Measurements from ENCODE around the gene AK1. TPM values are rescaled to one million over a fixed set of nuclear protein-coding genes. Genes with fewer than 3 reads are reported as not detected.

Gene AK1
- total and polyA plus RNA-seq, 4 donors = 63.8 to 386 (median 113) TPM

GRCh38 chr9:127918183-127919107, 41.0 kb upstream of the AK1 start:
- Histone ChIP-seq H3K27ac (ENCODE audit: low read depth in 1 of 2, low read length in 1 of 2) (peak overlapping the region in 1 of 2 donors; percentile 54), H3K4me1 (ENCODE audit: control insufficient read depth in 5 of 5, insufficient read depth in 5 of 5, low read length in 5 of 5) (peaks cover 2 to 13% (median 10%) of the 10 kb centered on the region in 5 donors), H3K36me3 (ENCODE audit: control insufficient read depth in 4 of 4, insufficient read depth in 4 of 4, low read length in 4 of 4) (peaks cover 0 to 4% (median 0%) of the 10 kb centered on the region in 4 donors), H3K9ac (ENCODE audit: insufficient read depth in 1 of 2, low read length in 2 of 2) (no peak overlapping the region), H3K27me3 (ENCODE audit: control insufficient read depth in 3 of 3, insufficient read depth in 3 of 3, low read length in 2 of 3) (no peaks in the 10 kb centered on the region), H3K9me3 (ENCODE audit: control insufficient read depth in 4 of 4, insufficient read depth in 3 of 4, low read length in 3 of 4) (no peaks in the 10 kb centered on the region), H3K4me3 (no peak overlapping the region)
- 80 to 84% methylated on average over 8 of the region's 8 CpGs for WGBS, 2 donors
- peak in 1 of 3 donors; percentile 27 for DNase-seq
- no peak for ATAC-seq (ENCODE audit: insufficient read depth, low FRiP score)
- TF ChIP-seq CTCF (IDR thresholded peaks at IDR 0.05; ENCODE audit: control extremely low read depth, extremely low read depth) = no peak

- H3K36me3 ChIP-seq (ENCODE audit: control insufficient read depth in 4 of 4, insufficient read depth in 4 of 4, low read length in 4 of 4) = peaks cover 0 to 6% (median 0%) of the 10 kb centered on the region in 4 donors
- no peaks in the 10 kb centered on the region for H3K27me3 ChIP-seq (ENCODE audit: control insufficient read depth in 3 of 3, insufficient read depth in 3 of 3, low read length in 2 of 3)
- H3K27ac ChIP-seq (ENCODE audit: low read depth in 1 of 2, low read length in 1 of 2) = peak overlapping the region in 1 of 2 donors; percentile 21
- no peak for ATAC-seq (ENCODE audit: insufficient read depth, low FRiP score)
- H3K9me3 ChIP-seq (ENCODE audit: control insufficient read depth in 4 of 4, insufficient read depth in 3 of 4, low read length in 3 of 4) = no peaks in the 10 kb centered on the region
- DNase-seq = no peak
- H3K4me3 ChIP-seq = no peak overlapping the region
- peaks cover 2 to 13% (median 10%) of the 10 kb centered on the region in 5 donors for H3K4me1 ChIP-seq (ENCODE audit: control insufficient read depth in 5 of 5, insufficient read depth in 5 of 5, low read length in 5 of 5)
- 59 to 60% methylated on average over 6 of the region's 6 CpGs for WGBS, 2 donors
- no peak for TF ChIP-seq CTCF (IDR thresholded peaks at IDR 0.05; ENCODE audit: control extremely low read depth, extremely low read depth)
- H3K9ac ChIP-seq (ENCODE audit: insufficient read depth in 1 of 2, low read length in 2 of 2) = peak overlapping the region in 1 of 2 donors; percentile 11
These were observed 40.1 kb upstream of the AK1 start for GRCh38 chr9:127917603-127918002.

- H3K9ac ChIP-seq (ENCODE audit: insufficient read depth in 1 of 2, low read length in 2 of 2) = peak within 1 kb of the TSS in 1 of 2 donors; percentile 65
- H3K4me3 ChIP-seq = peak within 1 kb of the TSS; percentile 64
- H3K4me1 ChIP-seq (ENCODE audit: control insufficient read depth in 5 of 5, insufficient read depth in 5 of 5, low read length in 5 of 5) = peaks cover 2 to 16% (median 13%) of the 10 kb centered on the region in 5 donors
- TF ChIP-seq CTCF (IDR thresholded peaks at IDR 0.05; ENCODE audit: control extremely low read depth, extremely low read depth) = no peak
- peaks cover 0 to 12% (median 0%) of the 10 kb centered on the region in 4 donors for H3K36me3 ChIP-seq (ENCODE audit: control insufficient read depth in 4 of 4, insufficient read depth in 4 of 4, low read length in 4 of 4)
- no peaks in the 10 kb centered on the region for H3K9me3 ChIP-seq (ENCODE audit: control insufficient read depth in 4 of 4, insufficient read depth in 3 of 4, low read length in 3 of 4)
- DNase-seq = peak; percentile 93 to 97 (median 95)
- H3K27me3 ChIP-seq (ENCODE audit: control insufficient read depth in 3 of 3, insufficient read depth in 3 of 3, low read length in 2 of 3) = no peaks in the 10 kb centered on the region
- peak; percentile 90 for ATAC-seq (ENCODE audit: insufficient read depth, low FRiP score)
- peak within 1 kb of the TSS; percentile 5 to 65 for H3K27ac ChIP-seq (ENCODE audit: low read depth in 1 of 2, low read length in 1 of 2)
- WGBS, 2 donors = 2% methylated on average over 69 to 71 of the region's 71 CpGs
These were observed 39.5 kb upstream of the AK1 start, which contains the start of gene ST6GALNAC4 for GRCh38 chr9:127916720-127917581. TSS of gene ST6GALNAC4 (minus strand) at chr9:127917041. CDS start at chr9:127916419, 622 bp downstream.

All from lung (tissue), 12 donors.